Activated CD4-positive, alpha-beta T cell treated with anti-CD3 and anti-CD28 coated beads, Interleukin-2, amount 10 ng/mL, durations not matched to agents 7 days and 5 days (primary cell): ENCODE measurements around the gene TOP1. TPM values are rescaled to one million over a fixed set of nuclear protein-coding genes. Genes with fewer than 3 reads are reported as not detected.

Source experiments
- CTCF ChIA-PET: fragments of 350-600 bp; sonication (Branson Sonifier 250); formaldehyde crosslinking; loops from one replicate; lab custom pipeline; 2021; ENCODE audit warnings: antibody characterized with exemption; lab: Charles Lee
- POLR2A ChIA-PET: fragments of 350-600 bp; sonication (Branson Sonifier 250); formaldehyde crosslinking; loops from one replicate; lab custom pipeline; 2021; ENCODE audit warnings: antibody characterized with exemption; lab: Charles Lee
- DNase-seq: peaks from one replicate; pipeline ENCODE4 v3.0.0-alpha.2; 2020
- H3K27ac Mint-ChIP-seq: one replicate; pipeline ENCODE4 v1.8.0; 2021; ENCODE audit warnings: mild to moderate bottlenecking, moderate library complexity, mixed read lengths
- H3K27me3 Mint-ChIP-seq: one replicate; pipeline ENCODE4 v1.8.0; 2021; ENCODE audit warnings: mixed read lengths
- H3K36me3 Mint-ChIP-seq: one replicate; pipeline ENCODE4 v1.8.0; 2021; ENCODE audit warnings: low read depth, mixed read lengths
- H3K4me1 Mint-ChIP-seq: one replicate; pipeline ENCODE4 v1.8.0; 2021; ENCODE audit warnings: mixed read lengths
- H3K4me3 Mint-ChIP-seq: one replicate; pipeline ENCODE4 v1.8.0; 2021; ENCODE audit warnings: mild to moderate bottlenecking, moderate library complexity, mixed read lengths
- H3K9me3 Mint-ChIP-seq: one replicate; pipeline ENCODE4 v1.8.0; 2021; ENCODE audit warnings: mixed read lengths
- total RNA-seq, 2 experiments: library from RNA; stranded (reverse); gene quantifications; one replicate each; pipeline ENCODE4 v1.2.3, GENCODE V29; 2021

Gene TOP1
- total RNA-seq, 2 experiments from 2014 or later = 66.7 to 76.9 TPM

DNA sequence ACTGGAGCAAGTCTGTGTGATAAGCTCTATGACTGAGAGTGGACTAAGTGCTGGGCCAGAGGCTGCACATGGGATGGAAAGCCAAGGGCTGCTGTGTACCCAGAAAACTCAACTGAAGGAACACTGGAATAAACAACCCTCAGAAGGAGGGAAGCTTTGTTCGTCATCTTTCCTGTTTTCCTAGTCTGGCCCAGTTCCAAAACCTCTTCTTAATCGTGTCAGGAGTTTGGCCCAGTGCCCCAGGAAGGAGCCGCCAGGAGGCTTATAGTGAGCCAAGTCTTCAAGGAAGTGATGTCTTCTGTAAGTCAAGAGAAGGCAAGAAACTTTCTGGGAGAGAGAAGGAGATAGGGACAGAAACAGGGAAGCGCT, 23.3 kb upstream of the TOP1 start:
- POLR2A ChIA-PET = no interaction called here

DNA sequence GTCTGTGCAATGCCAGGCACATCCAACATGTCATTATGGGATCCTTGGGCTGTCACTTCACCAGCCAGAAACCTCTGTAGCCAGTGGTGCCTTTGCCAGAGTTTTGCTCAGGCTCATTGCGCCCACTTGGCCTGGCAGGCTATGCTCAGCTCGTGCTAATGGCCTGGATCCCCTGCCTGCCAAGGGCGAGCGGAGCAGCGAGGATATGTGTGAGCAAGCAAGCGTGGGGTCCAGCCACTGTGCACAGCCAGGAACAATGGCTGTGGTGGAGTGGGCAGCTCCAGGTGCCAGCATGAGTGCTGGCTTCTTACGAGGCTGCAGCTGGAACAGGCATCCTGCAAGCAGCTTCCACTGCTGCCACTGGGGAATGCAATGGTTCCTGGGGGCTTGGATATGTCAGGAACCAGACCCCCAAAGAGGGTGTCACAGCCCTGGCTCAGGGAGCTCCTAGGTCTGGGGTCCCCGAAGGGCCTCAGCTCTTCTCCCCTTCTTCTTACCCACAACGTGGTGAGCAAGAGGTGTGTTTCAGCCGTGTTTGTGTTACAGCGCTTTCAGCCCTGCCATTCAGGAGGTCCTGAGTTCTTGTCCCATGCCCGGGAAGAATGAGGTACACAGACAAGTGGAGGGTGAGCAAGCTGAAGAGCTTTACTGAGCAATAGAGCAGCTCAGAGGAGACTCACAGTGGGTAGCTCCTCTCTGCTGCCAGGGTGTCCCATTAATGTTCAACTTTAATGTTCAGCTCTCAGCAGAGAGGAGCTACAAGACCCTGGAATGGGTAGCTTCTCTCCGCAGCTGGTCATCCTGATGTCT, 22.3 kb upstream of the TOP1 start:
- Mint-ChIP-seq H3K9me3 (peaks cover 2% of the 10 kb centered on the region), H3K27me3 (no peaks in the 10 kb centered on the region), H3K4me1 (peaks cover 53% of the 10 kb centered on the region), H3K27ac (no peak overlapping the region), H3K4me3 (no peak overlapping the region), H3K36me3 (peaks cover 6% of the 10 kb centered on the region)
- POLR2A ChIA-PET = no interaction called here
- CTCF ChIA-PET = interaction anchor here (0.6 to 2.7 kb wide), 7 partner anchors 10 to 234 kb away, joined by 3 to 17 read pairs (median 4); no protein-coding TSS in a partner anchor
- no peak for DNase-seq

More for the DNA sequence above, 23.3 kb upstream of the TOP1 start:
- Mint-ChIP-seq H3K27ac (no peak overlapping the region), H3K9me3 (peaks cover 2% of the 10 kb centered on the region), H3K27me3 (no peaks in the 10 kb centered on the region), H3K4me1 (peaks cover 49% of the 10 kb centered on the region), H3K36me3 (peaks cover 6% of the 10 kb centered on the region), H3K4me3 (no peak overlapping the region)
- DNase-seq = no peak
- CTCF ChIA-PET = interaction anchor here (0.6 to 2.7 kb wide), 6 partner anchors 8 to 233 kb away, joined by 3 to 17 read pairs (median 4); no protein-coding TSS in a partner anchor

DNA sequence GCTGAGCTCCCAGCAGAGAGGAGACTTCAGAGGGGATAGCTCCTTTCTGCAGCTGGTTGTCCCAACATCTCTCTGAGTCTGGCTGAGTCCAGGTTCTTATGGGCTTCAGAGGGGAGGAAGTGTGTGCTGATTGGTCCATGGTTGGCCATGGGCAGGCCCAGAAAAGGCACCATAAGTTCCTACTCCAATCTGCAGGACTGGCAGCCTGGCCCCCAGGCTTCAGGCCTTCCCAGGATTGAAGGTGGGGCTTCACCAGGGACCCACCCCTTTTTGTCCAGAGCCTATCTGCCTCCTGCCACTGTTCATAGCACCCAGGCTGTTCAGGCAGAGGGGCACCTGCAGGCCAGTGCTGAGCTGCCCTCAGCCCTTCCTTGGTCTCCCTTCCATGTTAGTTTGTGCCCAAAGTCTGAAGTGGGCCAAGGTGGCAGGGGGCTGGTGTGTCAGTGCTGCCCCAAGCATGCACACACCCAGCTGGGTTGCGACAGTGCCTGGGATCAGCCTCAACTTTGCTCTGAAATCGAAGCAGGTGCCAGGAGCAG, 21.6 kb upstream of the TOP1 start:
- ChIA-PET POLR2A (no interaction called here), CTCF (interaction anchor here (1.3 to 2.7 kb wide), 4 partner anchors 11 to 25 kb away, joined by 3 to 17 read pairs (median 4); no protein-coding TSS in a partner anchor)
- Mint-ChIP-seq H3K4me1 (peaks cover 60% of the 10 kb centered on the region), H3K4me3 (no peak overlapping the region), H3K27ac (no peak overlapping the region), H3K27me3 (no peaks in the 10 kb centered on the region), H3K9me3 (peaks cover 2% of the 10 kb centered on the region), H3K36me3 (peaks cover 6% of the 10 kb centered on the region)
- no peak for DNase-seq

DNA sequence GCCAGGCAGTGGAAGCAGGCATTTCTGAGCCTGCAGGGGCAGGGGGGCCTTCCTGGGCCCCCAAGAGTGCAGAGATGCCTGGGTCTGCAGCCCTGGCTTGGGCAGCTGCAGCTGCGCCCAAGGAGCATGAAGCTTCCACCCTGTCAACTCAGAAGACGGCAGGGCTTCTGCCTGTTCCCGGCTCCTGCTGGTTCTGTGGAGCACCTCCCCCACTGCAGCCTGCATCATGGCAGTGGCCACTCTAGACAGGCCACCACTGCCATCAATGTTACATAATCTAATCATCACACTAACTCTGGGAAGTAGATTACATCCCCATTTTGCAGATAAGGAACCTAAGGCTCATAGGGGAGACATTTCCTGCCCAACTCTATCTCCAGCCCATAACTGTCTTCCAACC, 21.1 kb upstream of the TOP1 start:
- ChIA-PET CTCF (interaction anchor here (0.9 to 2.7 kb wide), 3 partner anchors 11 to 16 kb away, joined by 4 to 17 read pairs (median 4); no protein-coding TSS in a partner anchor), POLR2A (no interaction called here)
- H3K27me3 Mint-ChIP-seq = no peaks in the 10 kb centered on the region
- peaks cover 2% of the 10 kb centered on the region for H3K9me3 Mint-ChIP-seq
- H3K27ac Mint-ChIP-seq = peak overlapping the region; percentile 56
- peaks cover 64% of the 10 kb centered on the region for H3K4me1 Mint-ChIP-seq
- no peak for DNase-seq
- peaks cover 6% of the 10 kb centered on the region for H3K36me3 Mint-ChIP-seq
- H3K4me3 Mint-ChIP-seq = no peak overlapping the region

DNA sequence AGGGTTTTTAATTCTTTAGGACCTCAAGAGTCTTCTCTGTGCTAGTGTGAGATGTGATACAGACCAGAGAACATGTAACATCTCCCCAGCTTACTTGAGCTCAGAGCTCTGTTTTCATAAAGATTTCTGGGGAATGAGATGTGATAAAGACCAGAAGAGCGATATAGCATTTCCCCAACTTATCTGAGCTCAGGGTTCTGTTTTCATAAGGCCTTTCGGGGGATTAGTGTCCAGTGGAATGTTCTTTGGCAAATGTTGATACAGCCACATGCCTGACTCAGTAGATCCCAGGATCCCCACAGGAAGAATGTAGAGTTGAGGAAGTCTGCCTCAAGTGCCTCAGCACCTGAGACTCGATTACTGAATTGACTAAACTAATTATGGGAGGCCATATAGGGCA, 18.7 kb upstream of the TOP1 start:
- ChIA-PET POLR2A (no interaction called here), CTCF (interaction anchor here (1.1 to 1.4 kb wide), 3 partner anchors 12 to 31 kb away, joined by 3 to 4 read pairs (median 3); no protein-coding TSS in a partner anchor)
- DNase-seq = no peak
- H3K4me3 Mint-ChIP-seq = no peak overlapping the region
- H3K36me3 Mint-ChIP-seq = peaks cover 6% of the 10 kb centered on the region
- no peaks in the 10 kb centered on the region for H3K27me3 Mint-ChIP-seq
- H3K4me1 Mint-ChIP-seq = peaks cover 50% of the 10 kb centered on the region
- H3K27ac Mint-ChIP-seq = peak overlapping the region; percentile 25
- H3K9me3 Mint-ChIP-seq = peaks cover 2% of the 10 kb centered on the region

DNA sequence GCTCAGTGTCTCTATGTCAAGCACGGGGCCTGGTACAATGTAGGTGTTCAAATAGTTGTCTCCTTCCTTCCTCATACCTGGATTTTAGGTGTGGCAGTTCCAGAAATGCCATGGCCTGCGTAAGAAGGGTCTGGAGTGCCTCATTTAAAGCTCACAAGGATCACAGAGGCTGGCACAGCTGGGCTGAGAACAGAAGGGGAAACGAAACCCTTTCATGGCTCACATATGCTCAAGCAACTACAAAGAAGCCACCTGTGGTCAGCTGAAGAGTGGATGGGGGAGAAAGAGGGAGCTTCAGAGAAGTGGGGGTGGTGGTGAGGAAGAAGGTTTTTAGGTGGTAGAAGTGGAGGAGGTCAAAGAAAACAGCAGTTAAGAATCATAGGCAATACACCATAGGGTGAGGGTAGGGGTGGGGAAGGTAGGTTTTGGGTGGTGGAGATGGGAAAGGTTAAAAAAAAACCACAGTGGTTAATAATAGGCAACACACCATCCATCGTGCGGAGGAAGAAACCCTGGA, 17.0 kb upstream of the TOP1 start:
- ChIA-PET CTCF (interaction anchor here (1.1 to 3.1 kb wide), 4 partner anchors 11 to 28 kb away, joined by 3 to 11 read pairs (median 6); no protein-coding TSS in a partner anchor), POLR2A (no interaction called here)
- Mint-ChIP-seq H3K9me3 (peaks cover 2% of the 10 kb centered on the region), H3K27ac (peak overlapping the region; percentile 57), H3K4me3 (peak overlapping the region; percentile 6), H3K36me3 (peaks cover 2% of the 10 kb centered on the region), H3K27me3 (no peaks in the 10 kb centered on the region), H3K4me1 (peaks cover 42% of the 10 kb centered on the region)
- DNase-seq = peak; percentile 56

DNA sequence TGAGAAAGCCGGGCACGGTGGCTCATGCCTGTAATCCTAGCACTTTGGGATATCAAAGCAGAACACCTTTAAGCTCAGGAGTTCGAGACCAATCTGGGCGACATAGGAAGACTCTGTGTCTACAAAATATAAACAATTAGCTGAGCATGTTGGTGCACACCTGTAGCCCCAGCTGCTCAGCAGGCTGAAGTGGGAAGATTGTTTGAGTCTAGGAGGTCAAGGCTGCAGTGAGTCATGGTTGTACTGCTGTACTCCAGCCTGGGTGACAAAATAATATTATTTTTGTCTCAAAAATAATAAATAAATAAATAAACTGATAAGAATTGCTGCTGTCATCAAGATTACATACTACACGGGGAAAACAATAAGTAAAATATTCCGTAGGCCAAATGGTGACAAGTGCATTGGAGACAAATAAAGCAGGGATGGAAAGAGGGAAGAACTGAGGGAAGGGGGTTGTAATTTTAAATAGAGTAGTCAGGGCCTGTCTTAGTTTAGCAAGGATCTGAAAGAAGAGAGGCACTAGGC, 14.0 kb upstream of the TOP1 start:
- Mint-ChIP-seq H3K27ac (no peak overlapping the region), H3K4me1 (peaks cover 29% of the 10 kb centered on the region), H3K36me3 (no peaks in the 10 kb centered on the region)

DNA sequence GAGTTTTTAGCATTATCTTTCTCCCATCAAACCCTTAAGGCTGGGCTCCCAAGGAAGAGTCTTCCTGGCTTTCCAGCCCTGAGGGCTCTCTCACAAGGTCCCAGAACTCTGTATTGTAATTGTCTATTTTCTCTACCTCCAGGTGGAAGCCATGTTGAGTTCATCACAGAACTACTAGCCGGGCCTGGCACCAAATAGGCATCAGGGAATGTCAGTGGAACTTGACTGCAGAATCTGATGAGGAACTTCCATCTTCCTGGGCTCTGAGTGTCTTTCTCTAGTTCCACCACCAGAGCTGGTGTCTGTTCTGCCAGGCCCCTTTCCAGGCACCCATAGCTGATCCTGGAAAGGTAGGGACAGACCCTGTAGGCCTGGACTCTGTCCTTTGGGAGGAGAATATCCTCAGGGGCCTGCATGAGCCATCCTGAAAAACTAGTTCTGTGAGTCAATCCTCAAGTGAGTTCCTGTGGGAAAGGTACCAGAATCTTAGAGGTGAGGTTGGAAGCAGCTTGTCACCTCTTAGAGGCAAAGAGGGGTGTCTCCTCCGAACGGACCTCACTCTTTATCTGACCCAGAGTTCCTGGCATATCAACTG, 11.1 kb upstream of the TOP1 start:
- H3K27ac Mint-ChIP-seq = no peak overlapping the region
- ChIA-PET POLR2A (no interaction called here), CTCF (interaction anchor here (1.0 to 2.1 kb wide), 4 partner anchors 12 to 33 kb away, joined by 3 to 6 read pairs (median 4); no protein-coding TSS in a partner anchor)
- H3K4me3 Mint-ChIP-seq = no peak overlapping the region
- H3K9me3 Mint-ChIP-seq = peaks cover 2% of the 10 kb centered on the region
- H3K36me3 Mint-ChIP-seq = no peaks in the 10 kb centered on the region
- no peak for DNase-seq
- H3K4me1 Mint-ChIP-seq = peaks cover 5% of the 10 kb centered on the region
- peaks cover 8% of the 10 kb centered on the region for H3K27me3 Mint-ChIP-seq

More for the DNA sequence above, 14.0 kb upstream of the TOP1 start:
- H3K27me3 Mint-ChIP-seq = no peaks in the 10 kb centered on the region
- H3K4me3 Mint-ChIP-seq = no peak overlapping the region
- DNase-seq = no peak
- ChIA-PET POLR2A (no interaction called here), CTCF (no interaction called here)
- no peaks in the 10 kb centered on the region for H3K9me3 Mint-ChIP-seq

DNA sequence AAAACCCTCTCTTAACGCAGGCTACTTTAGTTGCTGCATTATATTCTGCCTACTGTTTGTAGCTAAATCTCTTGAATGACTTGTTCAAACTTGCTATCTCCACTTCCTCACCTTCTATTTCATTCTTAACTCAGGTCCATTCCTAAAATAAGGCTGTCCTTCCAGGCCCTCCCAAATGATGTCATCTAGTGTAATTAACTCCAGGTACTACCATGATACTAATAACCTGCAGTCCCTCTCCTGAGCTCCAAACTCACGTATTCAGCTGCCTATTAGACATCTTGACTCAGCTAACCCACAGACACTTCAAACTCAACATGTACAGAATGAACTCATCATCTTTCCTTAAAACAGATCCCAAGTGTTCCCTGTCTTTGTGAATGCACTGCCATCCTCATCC, 10.5 kb upstream of the TOP1 start:
- Mint-ChIP-seq H3K4me3 (no peak overlapping the region), H3K9me3 (peaks cover 2% of the 10 kb centered on the region), H3K36me3 (no peaks in the 10 kb centered on the region), H3K27me3 (peaks cover 8% of the 10 kb centered on the region), H3K4me1 (no peaks in the 10 kb centered on the region), H3K27ac (no peak overlapping the region)
- POLR2A ChIA-PET = no interaction called here
- no peak for DNase-seq
- CTCF ChIA-PET = interaction anchor here (1.0 to 2.1 kb wide), 4 partner anchors 13 to 34 kb away, joined by 3 to 6 read pairs (median 4); no protein-coding TSS in a partner anchor

DNA sequence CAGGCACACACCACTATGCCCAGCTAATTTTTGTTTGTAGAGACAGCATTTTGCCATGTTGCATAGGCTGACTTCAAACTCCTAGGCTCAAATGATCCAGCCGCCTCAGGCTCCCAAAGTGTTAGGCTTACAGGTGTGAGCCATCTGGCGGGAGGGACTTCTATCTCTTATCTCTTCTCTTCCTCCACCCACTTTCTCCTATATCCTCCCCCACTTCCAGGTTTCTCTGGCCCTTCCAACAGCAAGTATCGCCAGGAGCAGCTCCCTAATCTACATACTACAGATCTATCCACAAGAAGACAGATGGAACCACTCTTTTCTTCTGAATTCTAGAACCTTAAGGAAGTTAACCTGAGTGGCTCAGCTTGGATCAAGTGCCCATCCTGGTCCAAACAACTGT, 5.1 kb upstream of the TOP1 start:
- Mint-ChIP-seq H3K36me3 (no peaks in the 10 kb centered on the region), H3K27me3 (peaks cover 8% of the 10 kb centered on the region), H3K9me3 (peaks cover 2% of the 10 kb centered on the region), H3K27ac (no peak overlapping the region), H3K4me1 (peaks cover 12% of the 10 kb centered on the region), H3K4me3 (no peak overlapping the region)
- ChIA-PET CTCF (interaction anchor here (1.3 to 3.2 kb wide), 4 partner anchors 12 to 32 kb away, joined by 3 to 9 read pairs (median 4); no protein-coding TSS in a partner anchor), POLR2A (no interaction called here)
- DNase-seq = no peak

DNA sequence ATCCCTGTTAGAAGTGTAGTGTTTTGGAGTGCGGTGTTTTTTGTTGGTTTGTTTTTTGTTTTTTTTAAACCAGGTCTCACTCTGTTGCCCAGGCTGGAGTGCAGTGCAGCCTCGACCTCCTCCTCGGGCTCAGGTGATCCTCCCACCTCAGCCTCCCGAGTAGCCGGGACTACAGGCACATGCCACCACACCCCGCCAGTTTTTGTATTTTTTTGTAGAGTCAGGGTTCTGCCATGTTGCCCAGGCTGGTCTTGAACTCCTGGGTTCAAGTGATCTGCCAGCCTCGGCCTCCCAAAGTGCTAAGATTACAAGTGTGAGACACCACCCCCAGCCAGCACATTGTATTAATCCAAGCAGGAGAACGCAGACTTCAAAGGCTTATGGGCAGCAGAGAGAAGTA, 1.3 kb upstream of the TOP1 start:
- Mint-ChIP-seq H3K4me1 (peaks cover 37% of the 10 kb centered on the region), H3K27me3 (no peaks in the 10 kb centered on the region), H3K36me3 (peaks cover 27% of the 10 kb centered on the region), H3K9me3 (no peaks in the 10 kb centered on the region), H3K4me3 (peak overlapping the region; percentile 86), H3K27ac (peak overlapping the region; percentile 73)
- ChIA-PET CTCF (no interaction called here), POLR2A (no interaction called here)
- no peak for DNase-seq

DNA sequence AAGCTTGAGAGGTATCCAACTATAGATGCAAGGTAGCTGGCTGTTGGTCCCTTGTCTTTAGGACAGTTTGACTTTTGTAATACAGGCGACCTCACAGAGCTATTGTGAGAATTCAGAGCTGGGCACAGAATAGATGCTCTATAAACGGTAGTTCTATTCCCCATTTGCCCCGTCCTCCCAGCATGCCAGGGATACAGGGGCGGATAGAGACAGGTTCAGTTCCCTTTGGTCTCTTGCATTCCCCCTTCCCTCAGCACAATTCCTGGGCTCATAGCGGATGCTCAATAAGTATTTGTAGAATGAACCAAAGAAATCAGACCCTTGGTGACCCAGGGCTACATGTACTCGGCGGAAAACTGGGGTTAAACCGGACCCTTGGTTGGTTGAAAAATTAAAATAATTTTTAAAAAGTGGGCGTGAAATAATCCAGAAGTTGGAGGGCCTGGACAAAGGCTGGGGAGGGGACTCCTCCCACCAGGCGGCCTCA, 707 bp upstream of the TOP1 start:
- peaks cover 42% of the 10 kb centered on the region for H3K4me1 Mint-ChIP-seq
- no peaks in the 10 kb centered on the region for H3K27me3 Mint-ChIP-seq
- peak overlapping the region; percentile 86 for H3K4me3 Mint-ChIP-seq
- no peak for DNase-seq
- ChIA-PET CTCF (interaction anchor here (1.0 kb wide), 1 partner anchor 53 kb away, joined by 3 read pairs; no protein-coding TSS in a partner anchor), POLR2A (no interaction called here)
- H3K9me3 Mint-ChIP-seq = no peaks in the 10 kb centered on the region
- H3K36me3 Mint-ChIP-seq = peaks cover 32% of the 10 kb centered on the region
- H3K27ac Mint-ChIP-seq = peak overlapping the region; percentile 94
